GM10266 (cell line): ENCODE data around the gene LRRC75B.

Experiments used
- DNase-seq: peaks from one replicate; pipeline ENCODE4 v3.0.0; 2012; ENCODE audit errors: extremely low spot score
- TF ChIP-seq, protein P1 (sequence below): IDR thresholded peaks from 2 replicates; pipeline ENCODE4 v1.5.1; 2012; ENCODE audit warnings: mild to moderate bottlenecking, low read depth; ENCODE audit not compliant: control insufficient read depth, insufficient read depth; ENCODE audit errors: missing control alignments

The LRRC75B gene

DNA sequence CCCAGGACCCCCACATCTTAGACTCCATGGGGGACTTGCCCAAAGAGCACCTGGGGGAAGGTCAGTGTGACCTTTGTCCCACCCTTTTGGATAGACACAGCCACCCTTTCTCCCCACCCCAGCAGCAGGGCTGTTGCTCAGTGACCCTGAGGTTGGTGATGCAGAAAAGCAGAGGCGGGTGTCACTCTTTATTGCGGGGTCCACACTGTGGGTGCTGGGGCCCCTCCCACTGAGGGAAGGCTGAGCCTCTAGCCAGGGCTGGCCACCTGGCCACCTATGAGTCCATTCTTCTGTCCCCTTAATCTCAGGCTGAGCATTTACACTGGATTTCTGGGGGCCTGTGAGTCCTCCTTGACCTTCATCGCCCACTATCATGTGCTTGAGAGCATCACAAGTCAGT is 7.4 kb downstream of the LRRC75B start:
- DNase-seq = no peak

DNA sequence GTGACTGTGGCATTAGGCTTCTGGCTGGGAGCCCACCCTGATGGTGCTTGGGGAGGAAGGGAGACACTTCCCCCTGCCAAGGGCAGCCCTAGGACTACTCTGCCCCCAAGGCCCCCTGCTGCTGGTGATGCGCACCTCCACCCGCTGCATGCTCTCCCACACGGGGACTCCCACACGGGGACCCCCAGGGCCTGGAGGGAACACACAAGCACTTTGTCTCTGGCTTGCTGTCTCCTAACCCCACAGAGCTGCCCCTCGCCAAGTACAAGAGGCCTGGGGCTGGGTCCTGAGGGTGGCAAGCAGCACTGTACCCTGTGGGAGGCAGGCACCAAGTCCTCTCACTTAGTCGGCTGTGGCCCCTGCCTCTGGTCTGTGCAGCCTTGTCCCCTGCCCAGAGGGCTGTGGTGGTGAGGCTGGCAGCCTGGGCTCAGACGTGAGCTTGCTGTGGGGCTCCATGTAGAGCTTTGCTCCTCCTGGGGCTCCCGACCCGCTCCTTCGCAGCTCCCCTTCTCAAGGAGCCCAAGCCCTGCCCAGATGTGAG is 7.9 kb downstream of the LRRC75B start:
- TF ChIP-seq, protein P1, sequence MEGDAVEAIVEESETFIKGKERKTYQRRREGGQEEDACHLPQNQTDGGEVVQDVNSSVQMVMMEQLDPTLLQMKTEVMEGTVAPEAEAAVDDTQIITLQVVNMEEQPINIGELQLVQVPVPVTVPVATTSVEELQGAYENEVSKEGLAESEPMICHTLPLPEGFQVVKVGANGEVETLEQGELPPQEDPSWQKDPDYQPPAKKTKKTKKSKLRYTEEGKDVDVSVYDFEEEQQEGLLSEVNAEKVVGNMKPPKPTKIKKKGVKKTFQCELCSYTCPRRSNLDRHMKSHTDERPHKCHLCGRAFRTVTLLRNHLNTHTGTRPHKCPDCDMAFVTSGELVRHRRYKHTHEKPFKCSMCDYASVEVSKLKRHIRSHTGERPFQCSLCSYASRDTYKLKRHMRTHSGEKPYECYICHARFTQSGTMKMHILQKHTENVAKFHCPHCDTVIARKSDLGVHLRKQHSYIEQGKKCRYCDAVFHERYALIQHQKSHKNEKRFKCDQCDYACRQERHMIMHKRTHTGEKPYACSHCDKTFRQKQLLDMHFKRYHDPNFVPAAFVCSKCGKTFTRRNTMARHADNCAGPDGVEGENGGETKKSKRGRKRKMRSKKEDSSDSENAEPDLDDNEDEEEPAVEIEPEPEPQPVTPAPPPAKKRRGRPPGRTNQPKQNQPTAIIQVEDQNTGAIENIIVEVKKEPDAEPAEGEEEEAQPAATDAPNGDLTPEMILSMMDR = no peak

More for the DNA sequence above, 7.4 kb downstream of the LRRC75B start:
- TF ChIP-seq, protein P1 = no peak

DNA sequence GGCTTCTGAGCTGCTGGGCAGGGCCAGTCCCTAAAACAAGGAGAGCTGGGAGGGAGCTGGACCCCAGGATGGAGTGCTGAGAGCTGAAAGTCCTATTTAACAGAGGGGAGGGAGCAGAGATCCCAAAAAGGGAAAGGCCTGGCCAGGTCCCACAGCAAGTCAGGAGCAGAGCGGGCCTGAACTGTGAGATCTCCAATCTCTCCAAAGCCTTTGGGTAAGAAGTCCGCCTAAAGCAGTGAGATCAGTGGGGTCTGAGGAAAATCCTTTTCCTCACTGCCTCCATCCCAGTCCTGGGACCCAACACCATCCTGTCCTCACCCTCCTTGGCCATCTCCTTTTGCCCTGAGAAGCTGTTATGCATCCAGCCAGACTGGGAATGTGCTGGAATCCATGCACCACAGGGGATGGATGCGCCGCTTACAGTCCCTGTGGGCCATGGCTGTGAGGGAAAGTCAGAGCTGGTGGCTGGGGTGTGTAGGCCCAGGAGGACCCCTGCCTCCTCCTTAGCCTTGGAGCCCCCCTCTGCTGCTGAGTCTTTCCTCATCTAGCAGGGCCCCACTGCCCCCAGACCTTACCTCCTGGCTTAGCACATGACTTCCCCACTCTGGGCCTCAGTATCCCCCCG is 8.6 kb downstream of the LRRC75B start:
- TF ChIP-seq, protein P1 = no peak
- no peak for DNase-seq

More for the DNA sequence above, 7.9 kb downstream of the LRRC75B start:
- no peak for DNase-seq

DNA sequence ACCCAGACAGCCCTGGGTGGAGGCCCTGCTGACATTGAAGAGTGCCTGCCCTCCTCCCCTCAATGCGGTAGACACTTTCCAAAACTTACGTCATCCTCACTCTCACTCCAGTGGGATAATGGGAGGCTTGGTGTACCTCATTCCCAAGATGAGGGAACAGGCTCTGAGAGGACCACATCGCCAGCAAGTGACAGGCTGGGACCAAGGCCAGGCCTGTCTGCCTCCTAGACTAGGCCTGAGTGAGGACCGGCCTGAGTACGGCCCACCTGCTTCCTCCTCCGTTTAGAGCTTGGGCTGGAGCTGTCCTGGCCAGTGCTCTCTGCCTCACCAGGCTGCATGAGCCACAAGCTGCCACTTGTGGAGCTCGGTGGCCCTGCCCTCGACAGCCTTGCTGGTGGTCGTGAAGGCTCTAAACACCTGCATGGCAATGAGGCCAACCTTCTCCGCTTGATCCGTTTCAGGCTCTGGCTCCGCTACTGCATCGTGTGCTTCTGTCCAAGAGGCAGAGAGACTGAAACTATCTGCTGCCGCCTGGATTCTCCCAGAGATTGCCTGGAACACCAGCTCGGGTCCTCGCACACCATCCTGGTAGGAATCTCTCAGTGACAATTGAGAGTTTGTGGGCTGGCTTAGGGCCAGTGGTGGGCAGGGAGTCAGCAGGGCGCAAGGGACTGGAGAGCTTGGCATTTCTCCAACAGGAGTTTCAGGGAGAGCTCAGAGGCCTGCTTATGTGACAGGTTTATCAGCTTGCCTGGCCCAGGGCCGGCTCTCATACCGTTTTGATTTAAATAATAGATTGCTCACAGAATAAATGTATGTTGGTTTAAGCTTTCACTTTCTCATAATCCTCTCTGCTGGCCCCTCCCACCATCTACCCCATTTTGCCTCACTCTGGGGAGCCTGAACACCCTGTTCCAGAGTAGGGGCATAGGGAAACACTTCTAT is 9.4 kb downstream of the LRRC75B start:
- TF ChIP-seq, protein P1 = no peak
- DNase-seq = no peak

DNA sequence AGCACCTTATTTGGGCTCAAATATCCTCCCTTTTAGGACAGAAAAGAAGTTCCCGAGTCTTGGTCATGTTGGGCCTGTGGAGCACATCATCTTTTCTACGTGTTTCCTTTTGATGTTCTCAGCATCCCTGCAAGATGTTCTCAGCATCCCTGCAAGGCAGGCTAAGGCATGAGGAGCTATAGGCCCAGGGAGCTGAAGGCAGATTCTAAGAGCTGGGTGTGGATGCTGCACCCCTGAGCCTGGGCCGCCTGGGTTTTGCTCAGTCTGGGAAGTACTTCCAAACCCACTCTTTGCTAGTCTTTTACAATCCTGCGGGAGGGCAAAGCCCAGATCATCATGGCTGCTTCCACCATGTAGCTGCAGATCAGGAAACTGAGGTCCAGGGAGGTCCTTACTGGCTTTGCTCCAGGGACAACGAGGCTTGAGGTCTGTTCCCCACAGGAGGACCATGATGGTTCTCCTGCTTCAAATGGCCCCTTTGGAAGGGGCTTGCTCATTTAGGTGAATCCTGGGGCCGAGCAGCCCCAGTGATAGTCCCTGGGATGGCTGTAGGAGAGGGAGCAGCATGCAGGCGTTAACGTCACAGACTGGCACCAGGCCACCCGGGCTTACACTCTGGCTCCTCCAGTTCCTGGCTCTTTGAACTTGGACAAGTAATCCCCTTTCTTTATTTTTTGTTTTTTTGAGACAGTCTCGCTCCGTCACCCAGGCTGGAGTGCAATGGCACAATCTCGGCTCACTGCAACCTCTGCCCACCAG is 10.6 kb downstream of the LRRC75B start:
- TF ChIP-seq, protein P1 = no peak
- DNase-seq = no peak

DNA sequence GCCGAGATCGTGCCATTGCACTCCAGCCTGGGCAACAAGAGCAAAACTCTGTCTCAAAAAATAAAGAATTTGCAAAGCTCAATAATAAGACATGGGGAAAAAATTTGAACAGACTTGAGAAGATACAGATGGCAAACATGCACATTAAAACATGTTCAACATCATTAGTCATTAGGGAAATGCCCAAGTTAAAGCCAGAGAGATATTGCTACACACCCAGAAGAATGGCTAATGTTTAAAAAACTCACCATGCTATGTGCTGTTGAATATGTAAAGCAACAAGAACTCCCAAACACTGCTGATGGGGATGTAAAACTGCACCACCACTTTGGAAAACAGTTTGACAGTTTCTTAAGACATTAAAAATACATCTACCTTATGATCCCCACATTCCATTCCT is 12.6 kb downstream of the LRRC75B start:
- TF ChIP-seq, protein P1 = no peak
- no peak for DNase-seq
